ENCODE results near the gene GNG12. TPM values are rescaled to one million over a fixed set of nuclear protein-coding genes. Genes with fewer than 3 reads are reported as not detected.

GNG12 gene
- total and polyA plus RNA-seq, 2 donors (not counting 1 experiment from before 2014, with no cell fraction given) = not detected

DNA sequence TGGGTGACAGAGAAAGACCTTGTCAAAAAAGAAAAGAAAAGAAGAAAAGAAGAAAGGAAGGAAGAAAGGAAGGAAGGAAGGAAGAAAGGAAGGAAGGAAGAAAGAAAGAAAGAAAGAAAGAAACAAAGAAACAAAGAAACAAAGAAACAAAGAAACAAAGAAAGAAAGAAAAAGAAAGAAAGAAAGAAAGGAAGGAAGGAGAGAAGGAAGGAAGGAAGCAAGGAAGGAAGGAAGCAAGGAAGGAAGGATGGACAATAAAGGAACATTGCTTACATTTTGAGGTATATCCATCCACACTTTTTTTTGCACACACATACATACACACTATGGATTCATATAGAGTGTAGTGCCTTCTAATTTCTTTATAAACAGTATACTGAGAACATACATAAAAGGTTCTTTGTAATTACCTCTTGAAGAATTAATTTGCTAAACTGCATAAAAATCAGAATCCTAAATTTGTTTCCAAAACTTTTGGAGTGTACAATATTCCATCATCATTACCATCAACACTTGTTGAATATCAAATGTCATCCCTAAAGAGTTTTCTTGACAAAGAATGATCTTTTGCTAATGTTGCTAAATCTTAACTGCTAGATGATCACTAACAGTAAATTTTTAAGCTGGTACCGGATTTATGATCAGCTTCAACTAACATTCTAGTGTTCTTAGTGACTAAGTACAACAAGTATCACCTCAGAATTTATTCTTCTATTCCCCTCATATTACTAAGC lies 159.6 kb downstream of the GNG12 start:
- H3K9me3 ChIP-seq (ENCODE audit: control extremely low read depth in 1 of 3, control insufficient read depth in 2 of 3, insufficient read depth in 1 of 3, low read length in 2 of 3) = no peaks in the 10 kb centered on the region
- no peak overlapping the region for H3K9ac ChIP-seq (ENCODE audit: low read length)
- no peaks in the 10 kb centered on the region for H4K20me1 ChIP-seq (ENCODE audit: control insufficient read depth, insufficient read depth, low read length, poor library complexity, severe bottlenecking)
- Mint-ChIP-seq H3K4me1 (peaks cover 2% of the 10 kb centered on the region), H3K9me3 (ENCODE audit: insufficient read depth) (no peaks in the 10 kb centered on the region), H3K27me3 (peaks cover 33% of the 10 kb centered on the region), H3K27ac (no peak overlapping the region), H3K4me3 (no peak overlapping the region)
- TF ChIP-seq, protein P1, sequence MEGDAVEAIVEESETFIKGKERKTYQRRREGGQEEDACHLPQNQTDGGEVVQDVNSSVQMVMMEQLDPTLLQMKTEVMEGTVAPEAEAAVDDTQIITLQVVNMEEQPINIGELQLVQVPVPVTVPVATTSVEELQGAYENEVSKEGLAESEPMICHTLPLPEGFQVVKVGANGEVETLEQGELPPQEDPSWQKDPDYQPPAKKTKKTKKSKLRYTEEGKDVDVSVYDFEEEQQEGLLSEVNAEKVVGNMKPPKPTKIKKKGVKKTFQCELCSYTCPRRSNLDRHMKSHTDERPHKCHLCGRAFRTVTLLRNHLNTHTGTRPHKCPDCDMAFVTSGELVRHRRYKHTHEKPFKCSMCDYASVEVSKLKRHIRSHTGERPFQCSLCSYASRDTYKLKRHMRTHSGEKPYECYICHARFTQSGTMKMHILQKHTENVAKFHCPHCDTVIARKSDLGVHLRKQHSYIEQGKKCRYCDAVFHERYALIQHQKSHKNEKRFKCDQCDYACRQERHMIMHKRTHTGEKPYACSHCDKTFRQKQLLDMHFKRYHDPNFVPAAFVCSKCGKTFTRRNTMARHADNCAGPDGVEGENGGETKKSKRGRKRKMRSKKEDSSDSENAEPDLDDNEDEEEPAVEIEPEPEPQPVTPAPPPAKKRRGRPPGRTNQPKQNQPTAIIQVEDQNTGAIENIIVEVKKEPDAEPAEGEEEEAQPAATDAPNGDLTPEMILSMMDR (IDR thresholded peaks at IDR 0.05) = no peak
- TF ChIP-seq EZH2 (IDR thresholded peaks at IDR 0.05; ENCODE audit: borderline replicate concordance, insufficient read depth, low read depth, low read length, poor library complexity, severe bottlenecking) = no peak
- H3K27ac ChIP-seq (ENCODE audit: low read length in 2 of 2) = no peak overlapping the region
- POLR2A ChIA-PET = no interaction called here
- peaks cover 0 to 9% (median 2%) of the 10 kb centered on the region in 4 experiments for H3K27me3 ChIP-seq (replicated peaks in 1 of 4; ENCODE audit: control extremely low read depth in 1 of 4, control insufficient read depth in 3 of 4, insufficient read depth in 4 of 4, low read length in 3 of 4)
- H3K79me2 ChIP-seq (ENCODE audit: control insufficient read depth, insufficient read depth, low read length) = no peaks in the 10 kb centered on the region
- no peak for ATAC-seq (ENCODE audit: low read depth)
- H3K4me3 ChIP-seq (ENCODE audit: control extremely low read depth in 1 of 5, extremely low read depth in 1 of 5, insufficient read depth in 1 of 5, low read depth in 2 of 5, low read length in 4 of 5) = no peak overlapping the region
- H3K4me2 ChIP-seq (replicated peaks; ENCODE audit: low read depth, low read length, poor library complexity, severe bottlenecking) = no peak overlapping the region
- H3K36me3 ChIP-seq (replicated peaks in 1 of 2; ENCODE audit: control extremely low read depth in 1 of 2, control insufficient read depth in 1 of 2, extremely low read depth in 1 of 2, insufficient read depth in 2 of 2, low read length in 1 of 2) = no peaks in the 10 kb centered on the region
- intact Hi-C loops (cut with micrococcal nuclease) = no loop called here
- no CpG with 5 or more reads among the region's 1 CpG for WGBS (ENCODE audit: insufficient coverage)
- H2AFZ ChIP-seq (ENCODE audit: insufficient read depth, low read depth, low read length, poor library complexity, severe bottlenecking) = no peak overlapping the region
- no peaks in the 10 kb centered on the region for H3K4me1 ChIP-seq (ENCODE audit: control insufficient read depth in 2 of 2, insufficient read depth in 2 of 2, low read length in 2 of 2)
- DNase-seq = no peak
- CTCF ChIA-PET = no interaction called here

DNA sequence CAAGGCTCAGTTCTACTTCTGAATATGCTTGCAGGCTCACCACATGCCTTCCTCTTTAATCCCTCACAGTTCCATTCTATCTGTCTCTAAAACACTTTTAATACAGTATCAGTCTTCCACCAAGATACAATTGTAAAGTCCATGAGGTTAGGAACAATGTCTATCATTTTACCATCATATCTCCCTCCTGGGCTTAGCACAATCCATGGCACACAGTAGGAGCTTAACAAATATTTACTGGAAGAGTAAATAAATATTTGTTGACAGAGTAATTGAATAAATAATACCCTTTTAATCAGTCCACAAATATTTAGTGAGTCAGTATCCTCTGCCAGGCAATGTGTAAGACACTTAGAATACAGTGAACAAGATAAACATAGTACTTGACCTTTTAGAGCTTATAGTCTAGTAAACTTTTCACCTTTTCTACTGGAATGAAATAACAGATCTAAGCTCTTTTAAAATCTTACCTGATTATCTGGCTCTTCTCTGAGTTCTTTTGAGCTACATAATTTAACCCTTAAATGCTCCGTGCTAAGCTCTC lies 160.9 kb downstream of the GNG12 start:
- TF ChIP-seq, protein P1 (IDR thresholded peaks at IDR 0.05) = no peak
- TF ChIP-seq EZH2 (IDR thresholded peaks at IDR 0.05; ENCODE audit: borderline replicate concordance, insufficient read depth, low read depth, low read length, poor library complexity, severe bottlenecking) = no peak
- no peaks in the 10 kb centered on the region for H3K4me1 ChIP-seq (ENCODE audit: control insufficient read depth in 2 of 2, insufficient read depth in 2 of 2, low read length in 2 of 2)
- Mint-ChIP-seq H3K9me3 (ENCODE audit: insufficient read depth) (no peaks in the 10 kb centered on the region), H3K4me1 (peaks cover 2% of the 10 kb centered on the region), H3K4me3 (no peak overlapping the region), H3K27ac (no peak overlapping the region), H3K27me3 (peaks cover 39% of the 10 kb centered on the region)
- H3K27me3 ChIP-seq (replicated peaks in 1 of 4; ENCODE audit: control extremely low read depth in 1 of 4, control insufficient read depth in 3 of 4, insufficient read depth in 4 of 4, low read length in 3 of 4) = peaks cover 0 to 9% (median 2%) of the 10 kb centered on the region in 4 experiments
- H3K4me3 ChIP-seq (ENCODE audit: control extremely low read depth in 1 of 5, extremely low read depth in 1 of 5, insufficient read depth in 1 of 5, low read depth in 2 of 5, low read length in 4 of 5) = no peak overlapping the region
- CTCF ChIA-PET = no interaction called here
- H3K27ac ChIP-seq (ENCODE audit: low read length in 2 of 2) = no peak overlapping the region
- H3K4me2 ChIP-seq (replicated peaks; ENCODE audit: low read depth, low read length, poor library complexity, severe bottlenecking) = no peak overlapping the region
- H3K9ac ChIP-seq (ENCODE audit: low read length) = no peak overlapping the region
- WGBS (ENCODE audit: insufficient coverage) = no CpG with 5 or more reads among the region's 1 CpG
- H4K20me1 ChIP-seq (ENCODE audit: control insufficient read depth, insufficient read depth, low read length, poor library complexity, severe bottlenecking) = no peaks in the 10 kb centered on the region
- H3K79me2 ChIP-seq (ENCODE audit: control insufficient read depth, insufficient read depth, low read length) = no peaks in the 10 kb centered on the region
- no peak overlapping the region for H2AFZ ChIP-seq (ENCODE audit: insufficient read depth, low read depth, low read length, poor library complexity, severe bottlenecking)
- no peaks in the 10 kb centered on the region for H3K36me3 ChIP-seq (replicated peaks in 1 of 2; ENCODE audit: control extremely low read depth in 1 of 2, control insufficient read depth in 1 of 2, extremely low read depth in 1 of 2, insufficient read depth in 2 of 2, low read length in 1 of 2)
- intact Hi-C loops (cut with micrococcal nuclease) = no loop called here
- POLR2A ChIA-PET = no interaction called here
- no peak for ATAC-seq (ENCODE audit: low read depth)
- H3K9me3 ChIP-seq (ENCODE audit: control extremely low read depth in 1 of 3, control insufficient read depth in 2 of 3, insufficient read depth in 1 of 3, low read length in 2 of 3) = no peaks in the 10 kb centered on the region
- no peak for DNase-seq
